ENCODE results near the gene TRIP10. TPM values are rescaled to one million over a fixed set of nuclear protein-coding genes. Genes with fewer than 3 reads are reported as not detected.

Gene TRIP10
- total and polyA plus RNA-seq, 10 of the 15 experiments (the other 5 are each of a cell fraction or from before 2014, with no cell fraction given), result 0.79 to 54.5 (median 32.5) TPM

DNA sequence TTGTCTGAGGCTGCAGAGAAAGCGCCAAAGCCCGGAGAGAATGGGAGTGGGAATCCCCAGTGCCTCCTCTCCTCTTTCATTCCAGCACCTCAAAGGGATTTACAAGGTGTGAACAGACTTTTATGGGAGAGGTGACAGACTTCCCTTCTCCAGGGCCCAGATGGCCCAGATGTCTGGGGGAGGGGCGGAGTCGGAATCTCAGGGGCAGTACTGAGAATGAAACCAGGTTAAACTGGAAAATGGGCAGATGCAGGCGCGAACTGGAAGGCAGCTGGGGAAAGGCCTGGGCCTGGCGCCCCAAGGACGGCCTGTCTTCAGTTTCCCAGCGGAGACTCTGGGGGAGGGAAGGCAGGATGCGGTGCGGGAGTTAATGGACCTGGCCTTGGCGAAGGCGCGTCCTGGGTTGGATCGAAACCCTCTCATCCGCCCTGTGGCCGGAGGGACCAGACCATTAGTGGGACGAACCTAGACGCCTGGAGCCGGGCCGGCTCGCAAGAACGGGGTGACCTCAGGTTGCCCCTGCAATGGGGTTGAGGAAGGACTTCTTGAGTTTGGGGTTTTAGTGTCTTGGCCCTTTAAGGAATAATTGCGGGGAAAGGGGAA is 592 bp upstream of the TRIP10 start:
- 15% methylated on average over 24 of the region's 24 CpGs for WGBS (ENCODE audit: insufficient coverage, insufficient replicate concordance, low lambda C conversion rate, missing lambda C conversion rate)
- H3K27me3 ChIP-seq (replicated peaks in 1 of 2; ENCODE audit: control insufficient read depth in 2 of 2, insufficient read depth in 2 of 2, low read length in 1 of 2), result no peaks in the 10 kb centered on the region
- no peak for DNase-seq (ENCODE audit: low read depth, low spot score)
- SMC1A ChIA-PET (ENCODE audit: uncharacterized antibody, unreplicated experiment), result interaction anchor here (1.1 to 4.0 kb wide), 14 partner anchors 10 to 221 kb away, joined by 3 to 55 read pairs (median 8); partner anchors contain the start of genes TNFSF14 and VAV1
- H4K20me1 ChIP-seq (ENCODE audit: control insufficient read depth, insufficient read depth), result no peaks in the 10 kb centered on the region
- CTCF ChIA-PET, result interaction anchor here (0.6 to 5.5 kb wide), 25 partner anchors 10 to 613 kb away, joined by 3 to 104 read pairs (median 7); partner anchors contain the start of genes C3, SH2D3A, TNFSF14 and VAV1
- peak overlapping the region; percentile 100 for H3K4me2 ChIP-seq (ENCODE audit: control insufficient read depth, insufficient read depth)
- peaks cover 44% of the 10 kb centered on the region for H3K79me2 ChIP-seq (ENCODE audit: control insufficient read depth, insufficient read depth, low read length)
- ATAC-seq, result no peak
- FAIRE-seq, result no peak
- H3K4me3 ChIP-seq, result peak overlapping the region; percentile 65
- RAD21 ChIA-PET (ENCODE audit: unreplicated experiment), result interaction anchor here (1.1 to 5.1 kb wide), 16 partner anchors 11 to 360 kb away, joined by 3 to 76 read pairs (median 8); partner anchors contain the start of gene VAV1
- H3K27ac ChIP-seq (ENCODE audit: control insufficient read depth, insufficient read depth), result peak overlapping the region; percentile 71
- TF ChIP-seq, protein P1, sequence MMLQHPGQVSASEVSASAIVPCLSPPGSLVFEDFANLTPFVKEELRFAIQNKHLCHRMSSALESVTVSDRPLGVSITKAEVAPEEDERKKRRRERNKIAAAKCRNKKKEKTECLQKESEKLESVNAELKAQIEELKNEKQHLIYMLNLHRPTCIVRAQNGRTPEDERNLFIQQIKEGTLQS (IDR thresholded peaks at IDR 0.05; ENCODE audit: borderline replicate concordance, extremely low read depth, low read depth, low read length), result no peak
- no peak for TF ChIP-seq NR2F1 (conservative IDR thresholded peaks at IDR 0.05)
- TF ChIP-seq, protein P2, sequence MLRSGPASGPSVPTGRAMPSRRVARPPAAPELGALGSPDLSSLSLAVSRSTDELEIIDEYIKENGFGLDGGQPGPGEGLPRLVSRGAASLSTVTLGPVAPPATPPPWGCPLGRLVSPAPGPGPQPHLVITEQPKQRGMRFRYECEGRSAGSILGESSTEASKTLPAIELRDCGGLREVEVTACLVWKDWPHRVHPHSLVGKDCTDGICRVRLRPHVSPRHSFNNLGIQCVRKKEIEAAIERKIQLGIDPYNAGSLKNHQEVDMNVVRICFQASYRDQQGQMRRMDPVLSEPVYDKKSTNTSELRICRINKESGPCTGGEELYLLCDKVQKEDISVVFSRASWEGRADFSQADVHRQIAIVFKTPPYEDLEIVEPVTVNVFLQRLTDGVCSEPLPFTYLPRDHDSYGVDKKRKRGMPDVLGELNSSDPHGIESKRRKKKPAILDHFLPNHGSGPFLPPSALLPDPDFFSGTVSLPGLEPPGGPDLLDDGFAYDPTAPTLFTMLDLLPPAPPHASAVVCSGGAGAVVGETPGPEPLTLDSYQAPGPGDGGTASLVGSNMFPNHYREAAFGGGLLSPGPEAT (IDR thresholded peaks at IDR 0.05; ENCODE audit: low read depth), result peak; percentile 21; the same call in 1 of the 2 replicates
- TF ChIP-seq HDGF (IDR thresholded peaks at IDR 0.05), result peak; percentile 22; the same call in 1 of the 2 replicates
- TF ChIP-seq, protein P3, sequence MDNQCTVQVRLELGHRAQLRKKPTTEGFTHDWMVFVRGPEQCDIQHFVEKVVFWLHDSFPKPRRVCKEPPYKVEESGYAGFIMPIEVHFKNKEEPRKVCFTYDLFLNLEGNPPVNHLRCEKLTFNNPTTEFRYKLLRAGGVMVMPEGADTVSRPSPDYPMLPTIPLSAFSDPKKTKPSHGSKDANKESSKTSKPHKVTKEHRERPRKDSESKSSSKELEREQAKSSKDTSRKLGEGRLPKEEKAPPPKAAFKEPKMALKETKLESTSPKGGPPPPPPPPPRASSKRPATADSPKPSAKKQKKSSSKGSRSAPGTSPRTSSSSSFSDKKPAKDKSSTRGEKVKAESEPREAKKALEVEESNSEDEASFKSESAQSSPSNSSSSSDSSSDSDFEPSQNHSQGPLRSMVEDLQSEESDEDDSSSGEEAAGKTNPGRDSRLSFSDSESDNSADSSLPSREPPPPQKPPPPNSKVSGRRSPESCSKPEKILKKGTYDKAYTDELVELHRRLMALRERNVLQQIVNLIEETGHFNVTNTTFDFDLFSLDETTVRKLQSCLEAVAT (IDR thresholded peaks at IDR 0.05), result 0 out of 2 replicates have a peak, but pooled peaks have one; percentile 13
- 0 out of 2 replicates have a peak, but pooled peaks have one; percentile 13 for TF ChIP-seq ATF7 (IDR thresholded peaks at IDR 0.05; ENCODE audit: low read depth)
- peak; percentile 60; the same call in 1 of the 2 replicates for TF ChIP-seq EED (IDR thresholded peaks at IDR 0.05; ENCODE audit: low read depth)
- TF ChIP-seq IKZF1 (conservative IDR thresholded peaks at IDR 0.05), result peak; percentile 25; the same call in 1 of the 2 replicates
- 0 out of 2 replicates have a peak, but pooled peaks have one; percentile 5 for TF ChIP-seq JUND (IDR thresholded peaks at IDR 0.05; ENCODE audit: low read depth, low read length)
- no peak for TF ChIP-seq SMC3 (IDR thresholded peaks at IDR 0.05; ENCODE audit: borderline replicate concordance, low read length)
- TF ChIP-seq IKZF2 (IDR thresholded peaks at IDR 0.05), result 0 out of 4 replicates have a peak, but pooled peaks of 1 of the 2 experiments have one; percentile 52
- peak; percentile 1 for TF ChIP-seq SP1 (IDR thresholded peaks at IDR 0.05; ENCODE audit: low read depth, low read length)
- no peak for TF ChIP-seq NFIC (IDR thresholded peaks at IDR 0.05; ENCODE audit: low read depth, low read length)
- intact Hi-C loops (cut with micrococcal nuclease; ENCODE audit: unreplicated experiment), result loop anchor here (1.0 to 2.0 kb wide), 3 partner anchors 28 to 222 kb away; partner anchors contain the start of gene SH2D3A
- peaks cover 30% of the 10 kb centered on the region for H3K4me1 ChIP-seq (ENCODE audit: control insufficient read depth, insufficient read depth, low read length)
- BruUV-seq (replicated peaks), result no TSS peak
- peak overlapping the region; percentile 90 for H2AFZ ChIP-seq (ENCODE audit: control insufficient read depth, low read depth, low read length)
- peaks cover 4% of the 10 kb centered on the region in 2 experiments; a peak in 3 of 4 replicates for H3K36me3 ChIP-seq (ENCODE audit: control insufficient read depth in 2 of 2, insufficient read depth in 2 of 2, low read length in 1 of 2)
- POLR2A ChIA-PET, result interaction anchor here (1.1 to 4.0 kb wide), 7 partner anchors 10 to 222 kb away, joined by 4 to 25 read pairs (median 13); partner anchors contain the start of genes SH2D3A, TNFSF14 and VAV1
- peak overlapping the region; percentile 85 for H3K9ac ChIP-seq (ENCODE audit: control insufficient read depth, insufficient read depth, low read length)
- no peaks in the 10 kb centered on the region for H3K9me3 ChIP-seq (replicated peaks; ENCODE audit: control insufficient read depth, insufficient read depth, low read length)
- in situ Hi-C loops (cut with MboI), result loop anchor here (5.0 kb wide), 2 partner anchors 123 to 222 kb away; no protein-coding TSS in a partner anchor

Data from GM12878 (cell line).